Stimulated activated CD8-positive, alpha-beta memory T cell treated with anti-CD3 and anti-CD28 coated beads, Interleukin-7, amount 100 ng/mL, for 1 hour (primary cell): Measurements from ENCODE around the gene SNRNP25.

Experiments used
- DNase-seq, 2 donors: peaks; one replicate each; pipeline ENCODE4 v3.0.0-alpha.2; 2020; ENCODE audit warnings: low read depth in 2 of 2

The SNRNP25 gene

GRCh38 chr16:62968-63391, 9.4 kb downstream of the SNRNP25 start:
- DNase-seq = no peak

- no peak for DNase-seq
Measured at GRCh38 chr16:63466-63865, 9.8 kb downstream of the SNRNP25 start.

GRCh38 chr16:63998-64913, 10.6 kb downstream of the SNRNP25 start:
- no peak for DNase-seq

GRCh38 chr16:64914-65255, 11.3 kb downstream of the SNRNP25 start:
- no peak for DNase-seq

- DNase-seq = peak; percentile 69 to 77
Measured at GRCh38 chr16:65745-66144, 12.1 kb downstream of the SNRNP25 start.

GRCh38 chr16:66309-67182, 12.9 kb downstream of the SNRNP25 start:
- no peak for DNase-seq

GRCh38 chr16:67183-67791, 13.7 kb downstream of the SNRNP25 start:
- no peak for DNase-seq

GRCh38 chr16:67884-68789, 14.5 kb downstream of the SNRNP25 start:
- no peak for DNase-seq

GRCh38 chr16:69181-69580, 15.6 kb downstream of the SNRNP25 start:
- no peak for DNase-seq

- no peak for DNase-seq
Measured at GRCh38 chr16:71210-71539, 17.5 kb downstream of the SNRNP25 start.

- DNase-seq = no peak
Measured at GRCh38 chr16:71540-72401, 18.1 kb downstream of the SNRNP25 start.

- DNase-seq = no peak
Measured at GRCh38 chr16:72561-73548, 19.2 kb downstream of the SNRNP25 start, which contains the start of gene RHBDF1. TSS of gene RHBDF1 (minus strand) at chr16:72631. CDS start at chr16:65015, 7,616 bp downstream.

- no peak for DNase-seq
Measured at GRCh38 chr16:74051-74746, 20.6 kb downstream of the SNRNP25 start.

- DNase-seq = no peak
Measured at GRCh38 chr16:74747-75334, 21.2 kb downstream of the SNRNP25 start.

GRCh38 chr16:75580-76501, 22.2 kb downstream of the SNRNP25 start:
- DNase-seq = no peak

GRCh38 chr16:76535-77272, 23.1 kb downstream of the SNRNP25 start:
- DNase-seq = no peak
